Measurements from ENCODE around the gene ETNK2.

DNA sequence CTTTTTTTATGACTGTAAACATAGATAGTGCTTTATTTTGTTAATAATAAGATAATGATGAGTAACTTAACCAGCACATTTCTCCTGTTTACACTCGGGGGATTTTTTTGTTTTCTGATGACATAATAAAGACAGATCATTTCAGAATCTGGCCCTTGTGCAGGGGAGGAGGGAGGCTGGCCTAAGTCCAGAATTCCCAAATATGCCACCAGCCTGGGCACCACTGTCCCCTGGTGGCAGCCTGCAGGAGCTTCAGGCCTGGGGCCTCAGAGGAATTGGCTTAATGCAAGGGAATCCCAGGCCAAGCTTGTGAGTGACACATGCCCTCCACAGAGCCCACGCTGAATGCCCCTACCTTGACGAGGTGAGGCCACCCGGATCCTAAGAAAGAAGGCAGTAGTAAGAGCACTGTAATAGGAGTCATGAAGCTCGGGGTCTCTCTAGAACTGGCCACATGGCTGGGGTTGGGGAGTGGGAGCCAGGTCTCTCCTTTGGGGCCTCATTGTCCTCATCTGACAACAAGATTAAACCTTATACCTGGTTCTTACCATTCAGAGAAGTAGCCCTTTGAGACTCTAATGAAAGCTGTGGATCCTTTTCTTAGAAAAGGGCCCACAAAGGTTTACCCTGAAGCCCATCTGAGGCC lies 24.1 kb downstream of the ETNK2 start:
- TF ChIP-seq, protein P1, sequence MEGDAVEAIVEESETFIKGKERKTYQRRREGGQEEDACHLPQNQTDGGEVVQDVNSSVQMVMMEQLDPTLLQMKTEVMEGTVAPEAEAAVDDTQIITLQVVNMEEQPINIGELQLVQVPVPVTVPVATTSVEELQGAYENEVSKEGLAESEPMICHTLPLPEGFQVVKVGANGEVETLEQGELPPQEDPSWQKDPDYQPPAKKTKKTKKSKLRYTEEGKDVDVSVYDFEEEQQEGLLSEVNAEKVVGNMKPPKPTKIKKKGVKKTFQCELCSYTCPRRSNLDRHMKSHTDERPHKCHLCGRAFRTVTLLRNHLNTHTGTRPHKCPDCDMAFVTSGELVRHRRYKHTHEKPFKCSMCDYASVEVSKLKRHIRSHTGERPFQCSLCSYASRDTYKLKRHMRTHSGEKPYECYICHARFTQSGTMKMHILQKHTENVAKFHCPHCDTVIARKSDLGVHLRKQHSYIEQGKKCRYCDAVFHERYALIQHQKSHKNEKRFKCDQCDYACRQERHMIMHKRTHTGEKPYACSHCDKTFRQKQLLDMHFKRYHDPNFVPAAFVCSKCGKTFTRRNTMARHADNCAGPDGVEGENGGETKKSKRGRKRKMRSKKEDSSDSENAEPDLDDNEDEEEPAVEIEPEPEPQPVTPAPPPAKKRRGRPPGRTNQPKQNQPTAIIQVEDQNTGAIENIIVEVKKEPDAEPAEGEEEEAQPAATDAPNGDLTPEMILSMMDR (IDR thresholded peaks at IDR 0.05): peak; percentile 16
- no peak for TF ChIP-seq EZH2 (IDR thresholded peaks at IDR 0.05; ENCODE audit: borderline replicate concordance, insufficient read depth, low read depth, low read length, poor library complexity, severe bottlenecking)
